HS-5 (cell line): ENCODE measurements around the gene RIT1.
"Not testable (repeated sequence)": the region's sequence is repeated elsewhere in the genome, so short reads cannot be mapped to it uniquely, and the experiment has no call there.

Experiments
- DNase-seq: peaks from one replicate; pipeline ENCODE4 v3.0.0-alpha.2; 2012; ENCODE audit warnings: low read depth

Gene RIT1

GRCh38 chr1:155933591-155934096, 22.5 kb upstream of the RIT1 start:
- no peak for DNase-seq

GRCh38 chr1:155932487-155932886, 21.3 kb upstream of the RIT1 start:
- no peak for DNase-seq

GRCh38 chr1:155932081-155932480, 20.9 kb upstream of the RIT1 start:
- no peak for DNase-seq

GRCh38 chr1:155931332-155932038, 20.3 kb upstream of the RIT1 start:
- DNase-seq: no peak

GRCh38 chr1:155930725-155931124, 19.6 kb upstream of the RIT1 start:
- not testable (repeated sequence) for DNase-seq

- DNase-seq: no peak
Measured at GRCh38 chr1:155929057-155929456, 17.9 kb upstream of the RIT1 start.

GRCh38 chr1:155925506-155925905, 14.4 kb upstream of the RIT1 start:
- no peak for DNase-seq

GRCh38 chr1:155920717-155921116, 9.6 kb upstream of the RIT1 start:
- no peak for DNase-seq

GRCh38 chr1:155919801-155920200, 8.7 kb upstream of the RIT1 start:
- DNase-seq: no peak

GRCh38 chr1:155918660-155919059, 7.5 kb upstream of the RIT1 start:
- DNase-seq: no peak

- peak; percentile 36 for DNase-seq
Measured at GRCh38 chr1:155913969-155914757, 3.0 kb upstream of the RIT1 start.

- no peak for DNase-seq
Measured at GRCh38 chr1:155912056-155912536, 947 bp upstream of the RIT1 start.

GRCh38 chr1:155910621-155911121, 478 bp downstream of the RIT1 start:
- DNase-seq: no peak

GRCh38 chr1:155909894-155910293, 1.3 kb downstream of the RIT1 start:
- DNase-seq: no peak

- DNase-seq: no peak
Measured at GRCh38 chr1:155904261-155904660, 6.9 kb downstream of the RIT1 start.

GRCh38 chr1:155900161-155900560, 11.0 kb downstream of the RIT1 start:
- no peak for DNase-seq

GRCh38 chr1:155899683-155900082, 11.5 kb downstream of the RIT1 start:
- DNase-seq: no peak

- no peak for DNase-seq
Measured at GRCh38 chr1:155898888-155899287, 12.3 kb downstream of the RIT1 start.

- no peak for DNase-seq
Measured at GRCh38 chr1:155897746-155898145, 13.4 kb downstream of the RIT1 start.

GRCh38 chr1:155896476-155896875, 14.7 kb downstream of the RIT1 start:
- not testable (repeated sequence) for DNase-seq

GRCh38 chr1:155895617-155896016, 15.5 kb downstream of the RIT1 start:
- not testable (repeated sequence) for DNase-seq

GRCh38 chr1:155893389-155894142, 17.6 kb downstream of the RIT1 start:
- peak; percentile 85 for DNase-seq
